Measurements from ENCODE around the gene NDUFV1.

GRCh38 chr11:67635231-67635521, 28.4 kb downstream of the NDUFV1 start:
- TF ChIP-seq CTCF (IDR thresholded peaks at IDR 0.05) (no peak), POLR2A (IDR thresholded peaks at IDR 0.05) (no peak)

All from right lobe of liver (tissue), 4 donors.